ENCODE results near the gene AJM1. TPM values are rescaled to one million over a fixed set of nuclear protein-coding genes. Genes with fewer than 3 reads are reported as not detected.
"Not testable (repeated sequence)": the region's sequence is repeated elsewhere in the genome, so short reads cannot be mapped to it uniquely, and the experiment has no call there.

The AJM1 gene
- total RNA-seq, 2 donors from 2014 or later, result 3.6 to 10.1 TPM

DNA sequence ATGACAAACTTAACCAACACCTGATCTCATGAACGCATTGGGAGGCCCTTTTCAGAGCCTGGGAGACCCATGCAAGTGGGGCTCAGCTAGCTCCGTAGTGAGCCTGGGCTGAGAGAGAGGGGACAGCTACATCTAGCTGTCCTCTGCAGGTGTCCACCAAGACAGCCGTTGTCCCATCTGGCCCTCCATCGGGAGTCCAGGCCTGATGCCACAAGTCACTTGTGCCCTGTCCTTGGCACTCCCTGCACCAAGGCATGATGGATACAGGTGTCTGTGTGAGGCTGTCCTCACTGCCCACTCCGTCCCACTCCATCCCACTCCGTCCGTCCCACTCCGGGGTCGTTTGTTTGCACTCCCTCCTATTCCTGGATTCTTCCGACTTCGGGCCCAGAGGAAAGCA, 26.4 kb downstream of the AJM1 start:
- Histone ChIP-seq H3K27ac (no peak overlapping the region), H3K27me3 (replicated peaks; ENCODE audit: insufficient read depth) (no peaks in the 10 kb centered on the region), H3K4me3 (no peak overlapping the region), H3K9me3 (no peaks in the 10 kb centered on the region), H3K4me1 (replicated peaks) (peaks cover 7% of the 10 kb centered on the region), H3K36me3 (no peaks in the 10 kb centered on the region)
- no peak for DNase-seq (ENCODE audit: low spot score)
- WGBS, result 94% methylated on average over 11 of the region's 11 CpGs
- intact Hi-C loops (cut with DNase I), result no loop called here
- TF ChIP-seq, protein P1, sequence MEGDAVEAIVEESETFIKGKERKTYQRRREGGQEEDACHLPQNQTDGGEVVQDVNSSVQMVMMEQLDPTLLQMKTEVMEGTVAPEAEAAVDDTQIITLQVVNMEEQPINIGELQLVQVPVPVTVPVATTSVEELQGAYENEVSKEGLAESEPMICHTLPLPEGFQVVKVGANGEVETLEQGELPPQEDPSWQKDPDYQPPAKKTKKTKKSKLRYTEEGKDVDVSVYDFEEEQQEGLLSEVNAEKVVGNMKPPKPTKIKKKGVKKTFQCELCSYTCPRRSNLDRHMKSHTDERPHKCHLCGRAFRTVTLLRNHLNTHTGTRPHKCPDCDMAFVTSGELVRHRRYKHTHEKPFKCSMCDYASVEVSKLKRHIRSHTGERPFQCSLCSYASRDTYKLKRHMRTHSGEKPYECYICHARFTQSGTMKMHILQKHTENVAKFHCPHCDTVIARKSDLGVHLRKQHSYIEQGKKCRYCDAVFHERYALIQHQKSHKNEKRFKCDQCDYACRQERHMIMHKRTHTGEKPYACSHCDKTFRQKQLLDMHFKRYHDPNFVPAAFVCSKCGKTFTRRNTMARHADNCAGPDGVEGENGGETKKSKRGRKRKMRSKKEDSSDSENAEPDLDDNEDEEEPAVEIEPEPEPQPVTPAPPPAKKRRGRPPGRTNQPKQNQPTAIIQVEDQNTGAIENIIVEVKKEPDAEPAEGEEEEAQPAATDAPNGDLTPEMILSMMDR (IDR thresholded peaks at IDR 0.05), result no peak
- TF ChIP-seq POLR2AphosphoS5 (IDR thresholded peaks at IDR 0.05), result no peak
- no peak for TF ChIP-seq POLR2A (IDR thresholded peaks at IDR 0.05)

DNA sequence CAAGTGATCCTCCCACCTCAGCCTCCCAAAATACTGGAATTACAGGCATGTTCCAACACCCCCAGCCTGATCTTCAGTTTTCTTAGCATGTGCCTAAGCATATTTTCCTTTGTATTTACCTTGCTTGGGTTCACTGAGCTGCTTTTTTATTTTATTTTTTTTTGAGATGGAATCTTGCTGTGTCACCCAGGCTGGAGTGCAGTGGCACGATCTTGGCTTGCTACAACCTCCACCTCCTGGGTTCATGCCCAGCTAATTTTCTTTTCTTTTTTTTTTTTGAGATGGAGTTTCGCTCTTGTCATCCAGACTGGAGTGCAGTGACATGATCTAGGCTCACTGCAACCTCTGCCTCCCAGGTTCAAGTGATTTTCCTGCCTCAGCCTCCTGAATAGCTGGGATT, 27.3 kb downstream of the AJM1 start:
- H3K9me3 ChIP-seq; H3K4me1 ChIP-seq (replicated peaks); H3K27ac ChIP-seq; H3K27me3 ChIP-seq (replicated peaks; ENCODE audit: insufficient read depth); DNase-seq (ENCODE audit: low spot score); H3K36me3 ChIP-seq; intact Hi-C loops (cut with DNase I); H3K4me3 ChIP-seq: not testable (repeated sequence)
- 78% methylated on average over 2 of the region's 2 CpGs for WGBS

- no peaks in the 10 kb centered on the region for H3K4me1 ChIP-seq (replicated peaks)
- no peaks in the 10 kb centered on the region for H3K27me3 ChIP-seq (replicated peaks; ENCODE audit: insufficient read depth)
- H3K27ac ChIP-seq, result no peak overlapping the region
- DNase-seq (ENCODE audit: low spot score), result no peak
- no peaks in the 10 kb centered on the region for H3K9me3 ChIP-seq
- H3K4me3 ChIP-seq, result no peak overlapping the region
- no peaks in the 10 kb centered on the region for H3K36me3 ChIP-seq
- TF ChIP-seq POLR2AphosphoS5 (IDR thresholded peaks at IDR 0.05) (no peak), POLR2A (IDR thresholded peaks at IDR 0.05) (no peak)
- TF ChIP-seq, protein P1 (IDR thresholded peaks at IDR 0.05), result no peak
- intact Hi-C loops (cut with DNase I), result no loop called here
- 94% methylated on average over 6 of the region's 6 CpGs for WGBS
These were observed 32.9 kb downstream of the AJM1 start for GRCh38 chr9:136875155-136875554.

- intact Hi-C loops (cut with DNase I), result no loop called here
- Histone ChIP-seq H3K4me1 (replicated peaks) (no peaks in the 10 kb centered on the region), H3K27me3 (replicated peaks; ENCODE audit: insufficient read depth) (no peaks in the 10 kb centered on the region), H3K9me3 (no peaks in the 10 kb centered on the region), H3K4me3 (no peak overlapping the region), H3K27ac (no peak overlapping the region), H3K36me3 (no peaks in the 10 kb centered on the region)
- WGBS, result 93% methylated on average over 5 of the region's 5 CpGs
- TF ChIP-seq, protein P1 (IDR thresholded peaks at IDR 0.05), result no peak
- no peak for DNase-seq (ENCODE audit: low spot score)
These were observed 34.2 kb downstream of the AJM1 start for GRCh38 chr9:136876476-136876875.

GRCh38 chr9:136880651-136881050, 38.4 kb downstream of the AJM1 start:
- Histone ChIP-seq H3K4me3 (no peak overlapping the region), H3K4me1 (replicated peaks) (no peaks in the 10 kb centered on the region), H3K27ac (no peak overlapping the region), H3K9me3 (no peaks in the 10 kb centered on the region), H3K27me3 (replicated peaks; ENCODE audit: insufficient read depth) (no peaks in the 10 kb centered on the region), H3K36me3 (no peaks in the 10 kb centered on the region)
- WGBS, result 86% methylated on average over 11 of the region's 11 CpGs
- intact Hi-C loops (cut with DNase I), result no loop called here
- DNase-seq (ENCODE audit: low spot score), result no peak
- TF ChIP-seq, protein P1 (IDR thresholded peaks at IDR 0.05), result no peak
- TF ChIP-seq POLR2A (IDR thresholded peaks at IDR 0.05) (no peak), POLR2AphosphoS5 (IDR thresholded peaks at IDR 0.05) (no peak)

All from prostate gland (tissue), 2 donors.